Neuronal stem cell (in vitro differentiated cells): ENCODE data around the gene ZMAT3.
A peak's percentile ranks its signal among the peaks of the same experiment; 100 is the strongest.

ENCODE experiments used
- DNase-seq: peaks from one replicate; pipeline ENCODE4 v3.0.0-alpha.2; 2013; ENCODE audit warnings: low spot score
- H2AFZ ChIP-seq: one replicate; pipeline ENCODE4 v1.6.1; 2013; ENCODE audit warnings: mild to moderate bottlenecking, low read length, inconsistent platforms
- H2AK5ac ChIP-seq: 2 replicates; pipeline ENCODE4 v1.6.1; 2013; ENCODE audit warnings: low read depth, mild to moderate bottlenecking, inconsistent platforms, low read length, moderate library complexity, mixed read lengths
- H2BK120ac ChIP-seq: 2 replicates; pipeline ENCODE4 v1.6.1; 2013; ENCODE audit warnings: low read depth, mild to moderate bottlenecking, inconsistent platforms, low read length, moderate library complexity, mixed read lengths
- H2BK12ac ChIP-seq: one replicate; pipeline ENCODE4 v1.6.1; 2013; ENCODE audit warnings: low read length, inconsistent platforms
- H2BK15ac ChIP-seq: 2 replicates; pipeline ENCODE4 v1.6.1; 2013; ENCODE audit warnings: mild to moderate bottlenecking, low read length, inconsistent platforms, mixed read lengths
- H2BK5ac ChIP-seq: one replicate; pipeline ENCODE4 v1.6.1; 2013; ENCODE audit warnings: inconsistent platforms, mild to moderate bottlenecking, low read length, moderate library complexity
- H3K14ac ChIP-seq: one replicate; pipeline ENCODE4 v1.6.1; 2013; ENCODE audit warnings: low read length, inconsistent platforms
- H3K18ac ChIP-seq: 2 replicates; pipeline ENCODE4 v1.6.1; 2013; ENCODE audit warnings: low read length, inconsistent platforms
- H3K23ac ChIP-seq: 2 replicates; pipeline ENCODE4 v1.6.1; 2013; ENCODE audit warnings: low read depth, mild to moderate bottlenecking, mixed read lengths, low read length, inconsistent platforms; ENCODE audit not compliant: poor library complexity
- H3K27ac ChIP-seq: replicated peaks from 3 replicates; pipeline ENCODE4 v1.5.1; 2013; ENCODE audit warnings: low read length, inconsistent platforms
- H3K27me3 ChIP-seq, 3 experiments: 2 replicates each; pipeline ENCODE4 v1.6.1; 2013; ENCODE audit warnings: low read length in 3 of 3, mild to moderate bottlenecking in 2 of 3, inconsistent platforms in 1 of 3, low read depth in 1 of 3, mixed read lengths in 1 of 3, moderate library complexity in 1 of 3; ENCODE audit not compliant: control insufficient read depth in 3 of 3, insufficient read depth in 3 of 3
- H3K36me3 ChIP-seq, 2 donors: replicated peaks in 1 of 2; 2 replicates each; pipeline ENCODE4 v1.6.1; 2013; ENCODE audit warnings: low read length in 2 of 2; ENCODE audit not compliant: control insufficient read depth in 2 of 2, insufficient read depth in 2 of 2
- H3K4ac ChIP-seq: 2 replicates; pipeline ENCODE4 v1.6.1; 2013; ENCODE audit warnings: inconsistent platforms, mild to moderate bottlenecking, low read length, moderate library complexity
- H3K4me1 ChIP-seq, 2 donors: 1 replicate in 1 of 2; 2 replicates in 1 of 2; pipeline ENCODE4 v1.6.1; 2013; ENCODE audit warnings: low read length in 2 of 2, low read depth in 1 of 2; ENCODE audit not compliant: control insufficient read depth in 2 of 2, insufficient read depth in 1 of 2
- H3K4me2 ChIP-seq: one replicate; pipeline ENCODE4 v1.6.1; 2013; ENCODE audit warnings: mild to moderate bottlenecking, low read length, inconsistent platforms; ENCODE audit not compliant: insufficient read depth, poor library complexity, severe bottlenecking
- H3K4me3 ChIP-seq, 2 donors: 2 replicates each; pipeline ENCODE4 v1.5.1; 2013; ENCODE audit warnings: low read length in 2 of 2, mild to moderate bottlenecking in 2 of 2, inconsistent platforms in 1 of 2, moderate library complexity in 1 of 2
- H3K79me1 ChIP-seq: one replicate; pipeline ENCODE4 v1.6.1; 2013; ENCODE audit warnings: low read depth, mild to moderate bottlenecking, inconsistent platforms, low read length, moderate library complexity
- H3K9ac ChIP-seq: one replicate; pipeline ENCODE4 v1.6.1; 2013; ENCODE audit warnings: mild to moderate bottlenecking, low read depth, low read length, inconsistent platforms; ENCODE audit not compliant: poor library complexity
- H3K9me3 ChIP-seq, 2 donors: replicated peaks in 1 of 2; 2 replicates each; pipeline versions ENCODE3 to v1.6.1; 2013; ENCODE audit warnings: low read length in 2 of 2, mild to moderate bottlenecking in 2 of 2, inconsistent platforms in 1 of 2, low read depth in 1 of 2, mixed read lengths in 1 of 2, moderate library complexity in 1 of 2; ENCODE audit not compliant: control insufficient read depth in 2 of 2, insufficient read depth in 1 of 2
- H4K8ac ChIP-seq: one replicate; pipeline ENCODE4 v1.6.1; 2013; ENCODE audit warnings: low read depth, mild to moderate bottlenecking, inconsistent platforms, low read length, moderate library complexity
- H4K91ac ChIP-seq: one replicate; pipeline ENCODE4 v1.6.1; 2013; ENCODE audit warnings: low read length, low read depth, mild to moderate bottlenecking, inconsistent platforms; ENCODE audit not compliant: poor library complexity
- WGBS, 2 donors: extraction: QIAGEN DNeasy Blood & Tissue Kit; methylation state at CpG; one replicate each; pipeline ENCODE4 v1.1.7; 2013; ENCODE audit warnings: missing lambda C conversion rate in 2 of 2, mixed read lengths in 1 of 2; ENCODE audit not compliant: insufficient read length in 2 of 2, insufficient replicate concordance in 1 of 2; ENCODE audit errors: extremely low coverage in 2 of 2; 5-methylcytosine and 5-hydroxymethylcytosine counted together

Gene ZMAT3

DNA sequence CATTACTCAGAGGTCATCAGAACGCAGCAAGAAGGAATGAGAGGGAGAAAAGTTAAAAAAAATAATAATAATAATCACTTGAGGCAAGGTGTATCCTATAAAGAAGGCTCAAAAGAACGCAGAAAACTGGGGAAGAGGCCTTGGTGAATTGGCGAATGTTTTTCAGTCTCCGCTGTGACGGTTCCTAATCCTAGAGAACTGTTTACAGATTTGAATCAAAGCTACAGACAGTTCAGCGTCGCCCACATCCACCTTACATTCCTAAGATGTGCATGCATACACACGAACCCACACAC, 634 bp downstream of the ZMAT3 start:
- no peak overlapping the region for H2BK12ac ChIP-seq
- peaks cover 0 to 4% of the 10 kb centered on the region in 2 donors for H3K4me1 ChIP-seq
- no peak overlapping the region for H3K23ac ChIP-seq
- no peak overlapping the region for H2AK5ac ChIP-seq
- peak overlapping the region; percentile 78 for H3K4me2 ChIP-seq
- no peak overlapping the region for H4K8ac ChIP-seq
- H3K27ac ChIP-seq = no peak overlapping the region
- H2AFZ ChIP-seq = peak overlapping the region; percentile 98
- DNase-seq = no peak
- no peaks in the 10 kb centered on the region for H3K79me1 ChIP-seq
- H3K27me3 ChIP-seq = peaks cover 0 to 26% (median 0%) of the 10 kb centered on the region in 3 experiments
- H3K18ac ChIP-seq = no peak overlapping the region
- no peak overlapping the region for H4K91ac ChIP-seq
- WGBS, 2 donors = no CpG with 5 or more reads among the region's 8 CpGs
- no peak overlapping the region for H2BK120ac ChIP-seq
- peak overlapping the region; percentile 87 for H3K9ac ChIP-seq
- peak overlapping the region; percentile 85 to 96 for H3K4me3 ChIP-seq
- no peak overlapping the region for H2BK5ac ChIP-seq
- no peak overlapping the region for H2BK15ac ChIP-seq
- no peak overlapping the region for H3K14ac ChIP-seq
- H3K4ac ChIP-seq = no peak overlapping the region
- no peaks in the 10 kb centered on the region for H3K9me3 ChIP-seq
- H3K36me3 ChIP-seq = peaks cover 2 to 21% of the 10 kb centered on the region in 2 donors

DNA sequence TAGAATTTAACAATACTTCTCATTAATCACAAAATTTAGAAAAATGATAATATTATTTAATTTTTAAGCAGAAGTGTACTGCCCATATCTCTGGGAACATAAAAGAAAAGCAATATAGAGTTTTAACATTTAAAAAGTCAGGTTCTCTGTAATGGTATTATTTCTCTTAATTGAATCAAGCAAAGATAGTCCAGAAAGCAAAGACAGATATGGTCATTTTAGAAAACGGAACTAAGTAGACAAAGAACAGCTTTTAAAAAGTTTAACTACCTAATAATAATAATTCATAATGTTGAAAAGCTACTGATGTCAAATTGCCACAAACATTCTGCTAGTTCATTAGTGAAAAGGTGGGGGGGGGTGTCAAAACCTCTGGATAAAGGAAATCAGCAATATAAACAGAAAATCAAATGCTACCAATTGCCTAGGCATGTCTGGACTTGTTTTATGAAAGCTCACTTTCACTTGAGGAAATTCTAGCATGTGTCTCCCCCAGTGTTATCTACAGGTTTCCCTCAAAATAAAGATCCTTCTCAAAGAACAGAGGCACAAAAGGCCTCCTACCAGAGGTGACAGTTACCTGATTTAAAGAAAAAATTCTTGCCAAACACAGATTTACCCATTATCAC, 1.7 kb downstream of the ZMAT3 start:
- no peak overlapping the region for H3K18ac ChIP-seq
- no peaks in the 10 kb centered on the region for H3K79me1 ChIP-seq
- no peak overlapping the region for H3K4ac ChIP-seq
- peaks cover 0 to 19% (median 0%) of the 10 kb centered on the region in 3 experiments for H3K27me3 ChIP-seq
- H3K4me1 ChIP-seq = peaks cover 0 to 4% of the 10 kb centered on the region in 2 donors
- H4K91ac ChIP-seq = no peak overlapping the region
- H3K4me2 ChIP-seq = peak overlapping the region; percentile 31
- H3K9me3 ChIP-seq = no peaks in the 10 kb centered on the region
- H2BK5ac ChIP-seq = no peak overlapping the region
- no peak overlapping the region for H2AFZ ChIP-seq
- no peak overlapping the region for H3K23ac ChIP-seq
- no peak overlapping the region for H3K14ac ChIP-seq
- no peak for DNase-seq
- H3K4me3 ChIP-seq = peak overlapping the region in 1 of 2 donors; percentile 96
- H3K9ac ChIP-seq = no peak overlapping the region
- H3K36me3 ChIP-seq = peaks cover 2 to 31% of the 10 kb centered on the region in 2 donors
- WGBS, 2 donors = no CpG with 5 or more reads among the region's 1 CpG
- H2BK15ac ChIP-seq = no peak overlapping the region
- H4K8ac ChIP-seq = no peak overlapping the region
- H2BK12ac ChIP-seq = no peak overlapping the region
- H2AK5ac ChIP-seq = no peak overlapping the region
- H2BK120ac ChIP-seq = no peak overlapping the region
- H3K27ac ChIP-seq = no peak overlapping the region

DNA sequence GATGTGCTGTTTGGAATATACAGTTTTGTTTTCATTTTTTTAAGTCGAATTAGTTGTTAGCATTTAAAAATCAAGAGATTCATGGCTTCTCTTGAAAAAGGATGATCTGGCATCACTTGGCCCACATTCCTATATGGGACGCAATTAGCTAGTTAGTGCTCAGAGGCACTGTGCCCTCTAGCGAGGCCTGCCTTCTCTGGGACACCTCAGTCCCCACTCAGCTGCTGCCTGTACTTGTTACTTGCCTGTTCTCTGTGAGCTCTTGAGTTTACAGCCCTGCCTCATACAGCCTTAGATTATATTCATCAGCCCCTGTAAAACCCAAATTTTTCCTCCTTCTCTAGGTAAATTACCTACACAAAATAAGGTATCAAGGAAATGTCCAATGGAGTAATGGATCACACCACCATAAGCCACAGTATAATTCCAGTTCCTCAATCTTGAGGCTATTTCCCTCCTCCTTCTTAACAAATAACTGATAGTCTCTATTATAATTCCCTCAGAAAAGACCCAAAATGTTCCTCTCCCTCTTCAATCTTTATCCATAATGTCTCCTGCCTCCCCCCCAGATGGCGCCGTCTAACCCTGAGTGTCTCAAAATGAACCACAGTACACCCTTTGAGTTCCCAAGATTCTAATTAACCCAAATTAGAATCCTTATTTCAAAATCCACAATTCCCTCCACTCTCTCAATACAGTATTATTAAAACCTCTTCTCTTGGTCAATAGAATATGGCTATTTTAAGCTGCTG, 2.7 kb downstream of the ZMAT3 start:
- Histone ChIP-seq H2AFZ (no peak overlapping the region), H3K79me1 (no peaks in the 10 kb centered on the region), H3K14ac (no peak overlapping the region), H3K27me3 (peaks cover 0 to 12% (median 0%) of the 10 kb centered on the region in 3 experiments), H3K9ac (no peak overlapping the region), H2BK15ac (no peak overlapping the region), H3K27ac (no peak overlapping the region), H3K4me3 (no peak overlapping the region), H3K18ac (no peak overlapping the region), H3K4ac (no peak overlapping the region), H3K9me3 (no peaks in the 10 kb centered on the region), H2AK5ac (no peak overlapping the region), H2BK5ac (no peak overlapping the region), H2BK120ac (no peak overlapping the region), H2BK12ac (no peak overlapping the region), H3K4me2 (no peak overlapping the region), H3K36me3 (peaks cover 3 to 40% of the 10 kb centered on the region in 2 donors), H4K91ac (no peak overlapping the region), H3K4me1 (peaks cover 0 to 4% of the 10 kb centered on the region in 2 donors), H4K8ac (no peak overlapping the region), H3K23ac (no peak overlapping the region)
- no CpG with 5 or more reads among the region's 5 CpGs for WGBS, 2 donors
- DNase-seq = no peak

DNA sequence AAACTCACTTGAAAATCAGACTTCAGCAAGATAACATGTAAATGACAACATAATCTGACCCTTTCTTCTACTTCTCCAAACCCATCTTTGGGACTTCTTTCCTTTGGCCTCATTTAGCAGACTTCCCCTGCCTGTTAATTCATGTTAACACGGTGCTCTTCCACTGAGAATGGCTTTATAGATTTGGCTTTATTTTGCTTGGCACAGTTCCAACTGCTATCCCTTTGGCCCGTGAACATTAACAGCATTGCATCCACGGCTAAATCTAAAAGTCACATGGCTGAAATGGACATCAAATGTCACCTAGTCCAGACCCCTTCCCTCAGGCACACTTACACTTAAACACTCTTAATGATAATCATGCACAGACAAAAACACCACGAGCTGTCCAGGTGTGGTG, 3.8 kb downstream of the ZMAT3 start:
- Histone ChIP-seq H3K18ac (no peak overlapping the region), H3K4me2 (no peak overlapping the region), H3K36me3 (peaks cover 5 to 46% of the 10 kb centered on the region in 2 donors), H3K79me1 (no peaks in the 10 kb centered on the region), H4K91ac (no peak overlapping the region), H3K9ac (no peak overlapping the region), H2AFZ (no peak overlapping the region), H3K9me3 (no peaks in the 10 kb centered on the region), H2AK5ac (no peak overlapping the region), H2BK120ac (no peak overlapping the region), H3K27me3 (peaks cover 0 to under 1% (median 0%) of the 10 kb centered on the region in 3 experiments), H3K14ac (no peak overlapping the region), H2BK15ac (no peak overlapping the region), H3K4me3 (no peak overlapping the region), H3K4me1 (peaks cover 0 to 4% of the 10 kb centered on the region in 2 donors), H3K4ac (no peak overlapping the region), H3K23ac (no peak overlapping the region), H2BK5ac (no peak overlapping the region), H3K27ac (no peak overlapping the region), H2BK12ac (no peak overlapping the region), H4K8ac (no peak overlapping the region)
- no CpG with 5 or more reads among the region's 4 CpGs for WGBS, 2 donors
- no peak for DNase-seq
